Ishikawa (cell line): Measurements from ENCODE around the gene ARHGEF3.

Experiments used
- CEBPB ChIP-seq: IDR thresholded peaks from 2 replicates; pipeline ENCODE4 v1.6.1; 2012
- CREB1 ChIP-seq: IDR thresholded peaks from 2 replicates; pipeline ENCODE4 v1.6.1; 2012; ENCODE audit warnings: low read depth
- EGR1 ChIP-seq: IDR thresholded peaks from 2 replicates; pipeline ENCODE4 v1.6.1; 2012
- EP300 ChIP-seq: IDR thresholded peaks from 2 replicates; pipeline ENCODE4 v1.6.1; 2012; ENCODE audit warnings: borderline replicate concordance
- FOXM1 ChIP-seq: IDR thresholded peaks from 2 replicates; pipeline ENCODE4 v1.6.1; 2012; ENCODE audit warnings: low read depth, borderline replicate concordance
- NFIC ChIP-seq: IDR thresholded peaks from 2 replicates; pipeline ENCODE4 v1.6.1; 2012
- RAD21 ChIP-seq: IDR thresholded peaks from 2 replicates; pipeline ENCODE4 v1.6.1; 2012; ENCODE audit warnings: low read depth
- TAF1 ChIP-seq: IDR thresholded peaks from 2 replicates; pipeline ENCODE4 v1.6.1; 2012; ENCODE audit warnings: low read depth, mild to moderate bottlenecking
- TCF12 ChIP-seq: IDR thresholded peaks from 2 replicates; pipeline ENCODE4 v1.6.1; 2012; ENCODE audit warnings: low read depth
- TEAD4 ChIP-seq: IDR thresholded peaks from 2 replicates; pipeline ENCODE4 v1.6.1; 2012
- YY1 ChIP-seq: IDR thresholded peaks from 2 replicates; pipeline ENCODE4 v1.6.1; 2012; ENCODE audit warnings: low read depth
- ZBTB7A ChIP-seq: IDR thresholded peaks from 2 replicates; pipeline ENCODE4 v1.6.1; 2012; ENCODE audit warnings: low read depth
- TF ChIP-seq, protein P1 (sequence below): IDR thresholded peaks from 2 replicates; pipeline ENCODE4 v1.6.1; 2012
- TF ChIP-seq, protein P2 (sequence below): IDR thresholded peaks from 2 replicates; pipeline ENCODE4 v1.6.1; 2012
- TF ChIP-seq, protein P3 (sequence below): IDR thresholded peaks from 2 replicates; pipeline ENCODE4 v1.6.1; 2012; ENCODE audit warnings: low read depth, mild to moderate bottlenecking

The ARHGEF3 gene

GRCh38 chr3:56789076-56789475 is 12.7 kb downstream of the ARHGEF3 start:
- TF ChIP-seq YY1 (no peak), EGR1 (no peak), EP300 (no peak), FOXM1 (no peak), CREB1 (no peak), CEBPB (no peak), TCF12 (no peak), RAD21 (no peak)

- TF ChIP-seq TEAD4 (no peak), CREB1 (no peak), ZBTB7A (no peak), NFIC (no peak), YY1 (no peak), EGR1 (no peak), TCF12 (no peak), EP300 (no peak), TAF1 (no peak), FOXM1 (no peak), RAD21 (no peak)
- TF ChIP-seq, protein P1, sequence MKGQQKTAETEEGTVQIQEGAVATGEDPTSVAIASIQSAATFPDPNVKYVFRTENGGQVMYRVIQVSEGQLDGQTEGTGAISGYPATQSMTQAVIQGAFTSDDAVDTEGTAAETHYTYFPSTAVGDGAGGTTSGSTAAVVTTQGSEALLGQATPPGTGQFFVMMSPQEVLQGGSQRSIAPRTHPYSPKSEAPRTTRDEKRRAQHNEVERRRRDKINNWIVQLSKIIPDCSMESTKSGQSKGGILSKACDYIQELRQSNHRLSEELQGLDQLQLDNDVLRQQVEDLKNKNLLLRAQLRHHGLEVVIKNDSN: no peak
- TF ChIP-seq, protein P2, sequence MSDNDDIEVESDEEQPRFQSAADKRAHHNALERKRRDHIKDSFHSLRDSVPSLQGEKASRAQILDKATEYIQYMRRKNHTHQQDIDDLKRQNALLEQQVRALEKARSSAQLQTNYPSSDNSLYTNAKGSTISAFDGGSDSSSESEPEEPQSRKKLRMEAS: no peak
- TF ChIP-seq, protein P3, sequence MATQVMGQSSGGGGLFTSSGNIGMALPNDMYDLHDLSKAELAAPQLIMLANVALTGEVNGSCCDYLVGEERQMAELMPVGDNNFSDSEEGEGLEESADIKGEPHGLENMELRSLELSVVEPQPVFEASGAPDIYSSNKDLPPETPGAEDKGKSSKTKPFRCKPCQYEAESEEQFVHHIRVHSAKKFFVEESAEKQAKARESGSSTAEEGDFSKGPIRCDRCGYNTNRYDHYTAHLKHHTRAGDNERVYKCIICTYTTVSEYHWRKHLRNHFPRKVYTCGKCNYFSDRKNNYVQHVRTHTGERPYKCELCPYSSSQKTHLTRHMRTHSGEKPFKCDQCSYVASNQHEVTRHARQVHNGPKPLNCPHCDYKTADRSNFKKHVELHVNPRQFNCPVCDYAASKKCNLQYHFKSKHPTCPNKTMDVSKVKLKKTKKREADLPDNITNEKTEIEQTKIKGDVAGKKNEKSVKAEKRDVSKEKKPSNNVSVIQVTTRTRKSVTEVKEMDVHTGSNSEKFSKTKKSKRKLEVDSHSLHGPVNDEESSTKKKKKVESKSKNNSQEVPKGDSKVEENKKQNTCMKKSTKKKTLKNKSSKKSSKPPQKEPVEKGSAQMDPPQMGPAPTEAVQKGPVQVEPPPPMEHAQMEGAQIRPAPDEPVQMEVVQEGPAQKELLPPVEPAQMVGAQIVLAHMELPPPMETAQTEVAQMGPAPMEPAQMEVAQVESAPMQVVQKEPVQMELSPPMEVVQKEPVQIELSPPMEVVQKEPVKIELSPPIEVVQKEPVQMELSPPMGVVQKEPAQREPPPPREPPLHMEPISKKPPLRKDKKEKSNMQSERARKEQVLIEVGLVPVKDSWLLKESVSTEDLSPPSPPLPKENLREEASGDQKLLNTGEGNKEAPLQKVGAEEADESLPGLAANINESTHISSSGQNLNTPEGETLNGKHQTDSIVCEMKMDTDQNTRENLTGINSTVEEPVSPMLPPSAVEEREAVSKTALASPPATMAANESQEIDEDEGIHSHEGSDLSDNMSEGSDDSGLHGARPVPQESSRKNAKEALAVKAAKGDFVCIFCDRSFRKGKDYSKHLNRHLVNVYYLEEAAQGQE: no peak
Measured at GRCh38 chr3:56788521-56788920, 13.2 kb downstream of the ARHGEF3 start.

GRCh38 chr3:56787784-56788256 is 13.9 kb downstream of the ARHGEF3 start:
- TF ChIP-seq NFIC (no peak), EP300 (no peak), TCF12 (no peak), RAD21 (no peak), CREB1 (no peak), CEBPB (no peak), YY1 (no peak), TAF1 (no peak), EGR1 (no peak), TEAD4 (no peak), ZBTB7A (no peak), FOXM1 (no peak)
- TF ChIP-seq, protein P3: no peak
- TF ChIP-seq, protein P2: no peak
- TF ChIP-seq, protein P1: no peak

DNA sequence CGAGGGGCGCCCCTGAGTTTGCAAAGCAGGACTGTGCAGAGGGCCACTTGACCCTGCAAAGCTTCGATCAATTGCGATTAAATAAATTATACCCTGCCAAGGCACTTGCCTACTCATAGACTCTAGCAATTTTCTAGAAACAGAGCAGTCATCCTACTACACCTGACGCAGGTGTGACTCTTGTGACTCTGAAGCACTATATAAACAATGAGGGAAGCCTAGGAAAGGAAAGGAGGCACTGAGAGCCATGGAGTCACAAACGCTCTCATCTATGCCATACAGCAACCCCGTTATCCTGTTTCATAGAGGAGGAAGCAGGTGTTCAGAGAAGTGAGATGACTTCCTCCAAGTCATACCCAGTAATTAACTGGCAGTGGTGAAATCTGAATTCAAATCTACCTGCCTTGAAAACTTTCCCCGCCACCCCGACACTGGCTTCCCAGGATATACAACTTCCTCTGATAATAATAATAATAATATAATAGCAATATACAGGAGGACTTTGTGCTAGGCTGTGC is 14.4 kb downstream of the ARHGEF3 start:
- TF ChIP-seq NFIC (no peak), ZBTB7A (no peak), TCF12 (no peak), EP300 (no peak), TEAD4 (no peak), TAF1 (no peak)
- TF ChIP-seq, protein P2: no peak

GRCh38 chr3:56785499-56785898 is 16.2 kb downstream of the ARHGEF3 start:
- TF ChIP-seq ZBTB7A: no peak
- no peak for TF ChIP-seq TEAD4
- TF ChIP-seq, protein P3: no peak
- TF ChIP-seq RAD21: no peak
- no peak for TF ChIP-seq NFIC
- TF ChIP-seq TAF1: no peak
- no peak for TF ChIP-seq YY1
- TF ChIP-seq, protein P2: no peak
- TF ChIP-seq FOXM1: no peak
- TF ChIP-seq CREB1: no peak
- TF ChIP-seq TCF12: no peak
- TF ChIP-seq CEBPB: no peak
- TF ChIP-seq EP300: no peak
- TF ChIP-seq EGR1: no peak
- TF ChIP-seq, protein P1: no peak
